ENCODE measurements around the gene CNNM3.

DNA sequence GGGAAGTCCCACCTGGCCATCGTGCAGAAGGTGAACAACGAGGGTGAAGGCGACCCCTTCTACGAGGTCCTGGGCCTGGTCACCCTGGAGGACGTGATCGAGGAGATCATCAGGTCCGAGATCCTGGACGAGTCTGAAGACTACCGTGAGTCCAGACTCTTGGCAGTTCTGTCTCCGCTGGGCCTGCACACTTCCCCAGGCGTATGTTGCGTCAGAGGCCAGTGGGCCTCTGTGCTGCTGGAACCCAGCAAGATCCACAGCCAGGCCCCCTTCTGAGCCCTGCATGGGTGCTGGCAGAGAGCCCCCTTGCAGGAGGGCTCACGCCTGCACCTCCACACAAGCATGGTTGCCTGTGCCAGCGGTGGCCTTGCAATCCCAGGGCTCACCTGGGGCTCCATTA is 9.0 kb downstream of the CNNM3 start:
- TF ChIP-seq, protein P1, sequence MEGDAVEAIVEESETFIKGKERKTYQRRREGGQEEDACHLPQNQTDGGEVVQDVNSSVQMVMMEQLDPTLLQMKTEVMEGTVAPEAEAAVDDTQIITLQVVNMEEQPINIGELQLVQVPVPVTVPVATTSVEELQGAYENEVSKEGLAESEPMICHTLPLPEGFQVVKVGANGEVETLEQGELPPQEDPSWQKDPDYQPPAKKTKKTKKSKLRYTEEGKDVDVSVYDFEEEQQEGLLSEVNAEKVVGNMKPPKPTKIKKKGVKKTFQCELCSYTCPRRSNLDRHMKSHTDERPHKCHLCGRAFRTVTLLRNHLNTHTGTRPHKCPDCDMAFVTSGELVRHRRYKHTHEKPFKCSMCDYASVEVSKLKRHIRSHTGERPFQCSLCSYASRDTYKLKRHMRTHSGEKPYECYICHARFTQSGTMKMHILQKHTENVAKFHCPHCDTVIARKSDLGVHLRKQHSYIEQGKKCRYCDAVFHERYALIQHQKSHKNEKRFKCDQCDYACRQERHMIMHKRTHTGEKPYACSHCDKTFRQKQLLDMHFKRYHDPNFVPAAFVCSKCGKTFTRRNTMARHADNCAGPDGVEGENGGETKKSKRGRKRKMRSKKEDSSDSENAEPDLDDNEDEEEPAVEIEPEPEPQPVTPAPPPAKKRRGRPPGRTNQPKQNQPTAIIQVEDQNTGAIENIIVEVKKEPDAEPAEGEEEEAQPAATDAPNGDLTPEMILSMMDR (IDR thresholded peaks at IDR 0.05): no peak
- no peak for TF ChIP-seq POLR2AphosphoS5 (IDR thresholded peaks at IDR 0.05)
- TF ChIP-seq EP300 (IDR thresholded peaks at IDR 0.05): no peak
